Measurements from ENCODE around the gene FREY1. TPM values are rescaled to one million over a fixed set of nuclear protein-coding genes. Genes with fewer than 3 reads are reported as not detected.

The FREY1 gene
- total RNA-seq, 1 donor from 2014 or later, result 0.29 TPM

- DNase-seq (ENCODE audit: low read depth), result peak; percentile 57
These were observed 34.3 kb downstream of the FREY1 start for GRCh38 chr11:45872651-45873356.

DNA sequence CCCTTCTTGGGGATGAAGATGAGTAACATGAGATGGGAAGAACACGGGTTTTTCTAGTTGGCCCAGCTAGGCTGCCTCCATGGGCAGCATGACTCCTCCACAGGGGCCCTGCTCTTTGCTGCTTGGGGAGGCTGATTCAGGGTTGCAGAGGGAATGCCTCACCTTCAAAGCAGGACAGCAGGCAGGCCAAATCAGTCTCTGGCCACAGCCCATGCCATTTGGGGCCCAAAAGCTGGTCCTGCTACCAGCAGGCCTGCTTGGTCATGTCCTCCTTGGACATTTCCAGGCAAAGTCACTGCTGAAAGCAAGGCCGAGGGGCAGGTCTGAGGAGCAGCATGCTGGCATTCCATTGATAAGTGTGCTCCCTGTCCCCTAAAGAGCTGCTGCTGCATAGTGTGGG is 35.4 kb downstream of the FREY1 start:
- DNase-seq (ENCODE audit: low read depth), result no peak

GRCh38 chr11:45870706-45871105 is 36.4 kb downstream of the FREY1 start:
- no peak for DNase-seq (ENCODE audit: low read depth)

GRCh38 chr11:45869551-45869950 is 37.5 kb downstream of the FREY1 start:
- DNase-seq (ENCODE audit: low read depth), result no peak

- no peak for DNase-seq (ENCODE audit: low read depth)
These were observed 43.0 kb downstream of the FREY1 start for GRCh38 chr11:45864041-45864440.

- no peak for DNase-seq (ENCODE audit: low read depth)
These were observed 46.1 kb downstream of the FREY1 start for GRCh38 chr11:45860764-45861510.

GRCh38 chr11:45860348-45860747 is 46.7 kb downstream of the FREY1 start:
- DNase-seq (ENCODE audit: low read depth), result no peak

DNA sequence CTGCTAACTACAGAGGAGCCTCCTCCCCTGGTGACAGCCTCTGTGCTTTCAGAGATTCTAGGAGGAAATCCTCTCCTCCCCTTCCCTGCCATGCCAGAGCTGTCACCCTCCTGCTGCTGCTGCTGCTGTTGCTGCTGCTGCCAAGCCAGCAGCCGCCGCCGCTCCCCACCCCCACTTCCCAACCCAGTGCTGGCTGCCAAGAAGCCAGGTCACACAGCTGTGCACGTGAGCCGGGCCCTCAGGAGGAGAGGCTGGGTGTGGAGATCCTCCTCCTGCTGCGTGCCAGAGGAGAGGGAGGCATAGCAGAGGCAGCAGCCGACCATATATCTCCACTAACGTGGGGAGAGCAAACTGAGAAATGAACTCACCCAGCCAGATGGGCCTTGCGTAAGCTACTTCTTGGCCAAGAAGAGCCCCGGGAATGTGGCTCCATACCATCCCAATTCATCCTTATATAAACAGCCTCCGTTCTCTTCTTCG is 47.4 kb downstream of the FREY1 start:
- DNase-seq (ENCODE audit: low read depth), result peak; percentile 90

- DNase-seq (ENCODE audit: low read depth), result no peak
These were observed 48.2 kb downstream of the FREY1 start for GRCh38 chr11:45858751-45859398.

GRCh38 chr11:45857961-45858474 is 49.1 kb downstream of the FREY1 start:
- DNase-seq (ENCODE audit: low read depth), result peak; percentile 79

Other genes with a start within 250 kb of the FREY1 start
- 0.05 and 0.21 TPM in 2 replicates for gene CHST1, start 241.6 kb downstream of the FREY1 start, total RNA-seq
- 6.4 and 6.9 TPM in 2 replicates for gene SLC35C1, start 102.1 kb downstream of the FREY1 start, total RNA-seq
- gene CRY2, start 59.8 kb downstream of the FREY1 start, total RNA-seq, result 13.5 and 20.0 TPM in 2 replicates
- gene MAPK8IP1, start 21.6 kb downstream of the FREY1 start, total RNA-seq, result 10.1 and 10.2 TPM in 2 replicates
- 16.3 and 23.0 TPM in 2 replicates for gene PEX16, start 10.6 kb upstream of the FREY1 start, total RNA-seq
- gene LARGE2, start 15.4 kb upstream of the FREY1 start, total RNA-seq, result not detected in 2 replicates
- gene PHF21A, start 214.2 kb upstream of the FREY1 start, total RNA-seq, result 8.2 and 13.5 TPM in 2 replicates